Activated T-helper 1 cell treated with Interleukin-2 at 50 U/mL for 16 hours (primary cell): ENCODE results near the gene CFAP47.
"Not testable (repeated sequence)": the region's sequence is repeated elsewhere in the genome, so short reads cannot be mapped to it uniquely, and the experiment has no call there.

ENCODE experiments used
- DNase-seq: peaks from one replicate; pipeline ENCODE4 v3.0.0-alpha.2; 2020; ENCODE audit warnings: low read depth

The CFAP47 gene, protein sequence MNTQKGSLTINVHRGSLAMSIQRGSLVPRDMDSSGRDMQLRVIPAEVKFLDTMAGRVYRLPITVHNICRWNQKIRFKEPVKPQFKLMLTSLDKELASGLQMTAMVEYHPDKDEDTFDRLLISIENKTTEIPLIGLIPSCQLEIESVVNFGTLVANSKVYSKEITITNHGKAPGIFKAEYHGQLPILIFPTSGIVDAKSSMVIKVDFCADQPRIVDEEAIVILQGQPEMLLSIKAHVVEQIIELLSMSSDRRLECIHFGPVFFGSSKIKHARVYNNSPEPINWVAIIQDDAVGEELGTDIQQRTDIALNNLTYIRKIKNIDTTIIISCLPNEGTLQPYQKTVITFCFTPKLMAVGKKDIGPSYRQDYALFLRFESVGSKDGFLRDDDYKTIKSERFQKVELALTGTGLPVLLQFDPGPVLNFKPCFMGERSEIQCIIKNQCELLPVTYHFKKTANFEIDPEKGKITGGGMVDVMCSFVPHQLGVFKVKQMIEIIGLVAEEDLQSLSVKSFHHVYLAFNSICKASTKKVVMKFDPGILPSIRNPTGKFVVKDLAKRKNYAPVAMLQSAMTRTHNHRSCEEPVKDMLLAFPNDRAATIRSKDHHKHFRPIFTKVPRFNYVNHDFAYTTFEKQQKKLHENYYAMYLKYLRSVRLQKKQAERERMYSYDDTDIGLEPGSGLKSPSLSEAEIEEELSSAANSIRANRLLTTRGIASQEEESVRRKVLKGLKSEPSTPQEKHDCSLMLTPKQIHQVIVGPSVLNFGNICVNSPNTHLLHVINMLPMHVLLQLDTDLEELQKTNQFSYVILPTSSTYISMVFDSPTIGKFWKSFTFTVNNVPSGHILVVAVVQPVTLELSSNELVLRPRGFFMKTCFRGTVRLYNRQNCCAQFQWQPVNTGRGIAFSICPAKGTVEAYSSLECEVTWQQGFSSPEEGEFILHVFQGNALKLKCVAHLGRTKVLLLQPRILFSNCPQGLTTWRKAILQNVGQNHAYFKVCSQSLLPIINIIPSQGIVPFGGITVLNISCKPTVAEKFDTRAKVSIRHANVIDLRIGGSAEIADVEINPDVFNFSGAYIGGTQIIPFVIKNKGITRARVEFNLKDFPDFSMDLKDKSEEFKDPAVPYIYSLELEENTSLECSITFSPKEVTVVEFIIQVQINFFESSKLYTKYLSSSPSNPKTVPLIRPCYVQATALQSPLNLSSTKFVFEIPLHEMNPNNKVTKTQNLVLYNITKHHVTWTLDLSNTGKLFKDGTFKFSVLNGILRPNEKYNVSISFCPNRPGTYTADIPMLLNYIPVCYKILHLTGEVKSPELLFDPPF (N-terminal part only)

DNA sequence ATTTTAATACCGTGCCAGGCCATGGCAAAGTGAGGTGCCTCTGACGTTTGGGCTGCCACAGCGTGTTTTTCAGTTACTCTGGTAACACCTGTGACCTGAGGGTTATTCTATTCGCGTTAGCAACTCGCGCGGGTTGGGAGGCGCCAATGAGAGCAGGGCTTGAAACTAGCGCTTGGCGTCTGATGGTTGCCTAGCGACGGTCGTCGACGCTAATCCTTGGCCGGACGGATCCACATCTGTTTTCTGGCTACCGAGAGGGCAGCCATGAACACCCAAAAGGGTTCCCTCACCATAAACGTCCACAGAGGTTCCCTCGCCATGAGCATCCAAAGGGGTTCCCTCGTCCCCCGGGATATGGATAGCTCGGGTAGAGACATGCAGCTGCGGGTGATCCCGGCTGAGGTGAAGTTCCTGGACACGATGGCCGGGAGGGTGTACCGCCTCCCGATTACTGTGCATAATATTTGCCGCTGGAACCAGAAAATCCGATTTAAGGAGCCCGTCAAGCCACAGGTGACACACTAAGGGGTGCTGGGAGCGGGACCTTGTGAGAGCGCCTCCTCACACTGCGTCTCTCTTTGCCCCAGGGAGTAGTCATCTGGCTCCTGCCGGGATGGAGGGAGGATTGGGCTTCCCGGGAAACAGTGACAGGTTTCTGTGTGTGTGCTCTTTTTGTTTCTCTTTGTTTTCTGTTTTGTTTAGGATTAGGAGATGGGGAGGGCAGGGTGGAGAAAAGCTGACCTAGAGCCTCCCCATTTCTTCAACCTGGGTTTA lies at the start of gene CFAP47:
CFAP47 (plus strand) TSS at position 199 of the 774 bp plus-strand sequence; CDS start at position 265, 66 bp downstream.
- no peak for DNase-seq

DNA sequence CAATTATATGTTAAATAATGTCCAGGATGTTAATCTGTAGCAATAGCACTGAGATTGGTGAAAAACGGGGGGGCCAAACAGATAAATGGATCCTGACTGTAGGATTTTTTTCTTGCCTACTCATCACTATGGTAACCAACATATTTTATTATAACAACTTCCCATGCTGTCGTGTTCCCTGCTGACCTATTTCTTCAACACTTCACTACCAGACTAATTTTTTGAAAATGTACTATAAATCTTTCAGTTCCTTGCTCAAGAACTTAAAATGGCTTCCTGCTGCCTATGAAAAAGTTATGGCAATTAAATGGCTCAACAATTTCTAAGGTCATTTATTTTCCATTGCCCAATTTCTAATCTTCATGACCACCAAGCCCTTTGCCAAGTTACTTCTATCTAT lies 38.9 kb upstream of the CFAP47 start:
- no peak for DNase-seq

DNA sequence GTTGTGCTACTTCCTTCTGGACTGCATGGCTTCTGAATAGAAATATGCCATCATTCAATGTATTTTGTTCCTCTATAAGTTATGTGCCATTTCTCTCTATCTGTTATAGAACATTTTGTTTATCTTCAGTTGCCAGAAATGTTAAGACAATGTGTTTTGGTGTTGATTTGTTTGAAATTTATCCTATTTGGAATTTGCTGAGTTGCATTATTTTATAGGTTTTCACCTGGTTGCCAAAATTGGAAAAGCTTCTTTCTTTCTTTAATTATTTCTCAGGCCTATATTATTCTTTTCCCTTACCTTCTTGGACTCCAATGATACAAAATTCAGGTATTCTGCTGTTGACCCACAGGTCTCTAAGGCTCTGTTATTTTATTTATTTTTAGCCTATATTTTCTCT lies 33.4 kb upstream of the CFAP47 start:
- DNase-seq: no peak

- DNase-seq: no peak
Observed at GRCh38 chrX:35890699-35891098, 28.8 kb upstream of the CFAP47 start.

DNA sequence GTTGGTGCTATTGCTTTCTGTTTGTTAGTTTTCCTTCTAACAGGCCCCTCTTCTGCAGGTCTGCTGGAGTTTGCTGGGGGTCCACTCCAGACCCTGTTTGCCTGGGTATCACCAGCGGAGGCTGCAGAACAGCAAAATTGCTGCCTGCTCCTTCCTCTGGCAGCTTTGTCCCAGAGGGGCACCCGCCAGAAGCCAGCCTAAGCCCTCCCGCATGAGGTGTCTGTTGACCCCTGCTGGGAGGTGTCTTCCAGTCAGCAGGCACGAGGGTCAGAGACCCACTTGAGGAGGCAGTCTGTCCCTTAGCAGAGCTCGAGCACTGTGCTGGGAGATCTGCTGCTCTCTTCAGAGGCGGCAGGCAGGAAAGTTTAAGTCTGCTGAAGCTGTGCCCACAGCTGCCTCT lies 67.3 kb downstream of the CFAP47 start:
- not testable (repeated sequence) for DNase-seq

- DNase-seq: no peak
Observed at GRCh38 chrX:36007207-36007606, 87.7 kb downstream of the CFAP47 start.

DNA sequence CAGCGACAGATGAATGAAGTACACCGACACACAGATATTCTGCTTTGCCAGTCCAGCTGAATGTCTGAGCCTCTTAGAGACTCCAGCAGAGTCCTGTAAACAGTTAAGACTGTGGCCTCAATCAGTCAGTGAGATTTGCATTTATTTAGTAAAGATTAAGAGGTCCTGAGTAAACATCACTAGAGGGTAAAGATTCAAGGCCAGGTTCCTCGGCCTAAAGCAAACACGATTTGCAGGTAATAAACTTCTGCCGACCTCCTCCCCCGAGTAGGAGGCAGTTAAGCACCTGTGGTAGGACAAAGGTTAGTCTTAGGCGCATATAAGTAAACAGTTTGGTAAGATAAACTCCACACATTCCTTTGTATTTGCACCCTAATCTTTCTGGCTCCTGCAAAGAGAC lies 99.6 kb downstream of the CFAP47 start:
- DNase-seq: no peak

DNA sequence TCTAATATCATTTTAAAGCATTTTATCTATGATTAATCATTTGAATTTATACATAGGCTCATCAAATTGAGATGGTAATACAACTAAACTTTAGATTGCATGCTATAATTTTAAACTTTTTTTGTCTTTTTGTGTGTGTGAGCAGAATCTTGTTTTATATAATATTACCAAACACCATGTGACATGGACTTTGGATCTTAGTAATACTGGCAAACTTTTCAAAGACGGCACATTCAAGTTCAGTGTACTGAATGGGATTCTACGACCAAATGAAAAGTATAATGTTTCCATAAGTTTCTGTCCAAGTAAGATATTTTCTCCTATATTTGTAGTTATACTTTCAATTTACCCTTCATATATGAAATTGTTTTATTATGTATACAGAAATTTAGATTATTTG lies 116.0 kb downstream of the CFAP47 start:
- DNase-seq: no peak

- no peak for DNase-seq
Observed at GRCh38 chrX:36062778-36063177, 143.2 kb downstream of the CFAP47 start.

- no peak for DNase-seq
Observed at GRCh38 chrX:36071061-36071460, 151.5 kb downstream of the CFAP47 start.

GRCh38 chrX:36075009-36075408 lies 155.5 kb downstream of the CFAP47 start:
- DNase-seq: not testable (repeated sequence)

- DNase-seq: no peak
Observed at GRCh38 chrX:36083256-36083655, 163.7 kb downstream of the CFAP47 start.

- no peak for DNase-seq
Observed at GRCh38 chrX:36087366-36087765, 167.8 kb downstream of the CFAP47 start.

DNA sequence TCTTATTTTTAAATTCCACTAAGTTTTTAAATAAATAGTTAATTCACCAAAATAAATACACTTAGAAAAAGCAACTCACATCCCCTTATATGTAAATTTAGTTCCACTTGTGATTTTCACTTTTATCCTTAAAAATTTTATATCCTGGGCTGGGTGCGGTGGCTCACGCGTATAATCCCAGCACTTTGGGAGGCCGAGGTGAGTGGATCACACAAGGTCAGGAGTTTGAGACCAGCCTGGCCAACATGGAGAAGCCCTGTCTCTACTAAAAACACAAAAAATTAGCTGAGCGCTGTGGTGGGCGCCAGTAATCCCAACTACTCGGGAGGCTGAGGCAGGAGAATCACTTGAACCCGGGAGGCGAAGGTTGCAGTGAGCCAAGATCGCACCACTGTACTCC lies 169.4 kb downstream of the CFAP47 start:
- DNase-seq: not testable (repeated sequence)

- DNase-seq: no peak
Observed at GRCh38 chrX:36102425-36102824, 182.9 kb downstream of the CFAP47 start.

- DNase-seq: no peak
Observed at GRCh38 chrX:36116222-36116621, 196.7 kb downstream of the CFAP47 start.

DNA sequence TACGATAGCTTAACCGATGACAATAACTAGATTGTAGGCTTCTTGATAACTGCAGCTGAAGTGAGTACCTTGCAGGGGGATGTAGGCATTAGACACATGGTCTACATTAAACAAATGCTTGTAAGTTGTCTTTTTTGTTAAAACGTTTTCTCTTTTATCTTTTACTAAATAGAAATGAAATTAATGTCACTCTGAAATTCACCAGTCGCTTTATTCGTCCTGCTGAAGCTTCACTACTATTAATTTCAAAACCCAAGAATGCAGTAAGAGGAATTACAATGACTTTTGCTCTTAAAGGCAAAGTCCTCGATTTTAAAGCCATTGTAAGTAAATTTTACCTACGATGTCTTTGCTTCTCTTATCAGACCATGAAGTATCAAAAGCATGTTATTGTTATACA lies 239.7 kb downstream of the CFAP47 start:
- DNase-seq: no peak

DNA sequence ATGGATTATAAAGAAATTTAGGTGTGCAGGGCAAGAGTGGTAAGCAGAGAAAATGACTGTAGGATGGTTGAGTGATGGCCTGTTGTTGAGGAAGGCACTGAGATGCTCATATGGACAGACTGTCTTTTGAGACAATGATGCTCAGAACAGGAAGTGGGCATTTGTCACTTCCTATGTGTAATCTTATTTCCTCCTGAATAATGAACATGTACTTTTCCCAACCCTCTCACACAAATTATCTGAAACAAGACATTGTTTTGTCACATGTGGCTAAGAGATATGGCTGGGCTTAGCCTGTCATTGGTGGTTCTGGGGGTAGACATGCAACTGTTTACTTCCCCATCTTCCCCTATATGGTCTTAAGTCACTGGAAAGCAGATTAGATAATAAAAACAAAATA lies 240.5 kb downstream of the CFAP47 start:
- no peak for DNase-seq

DNA sequence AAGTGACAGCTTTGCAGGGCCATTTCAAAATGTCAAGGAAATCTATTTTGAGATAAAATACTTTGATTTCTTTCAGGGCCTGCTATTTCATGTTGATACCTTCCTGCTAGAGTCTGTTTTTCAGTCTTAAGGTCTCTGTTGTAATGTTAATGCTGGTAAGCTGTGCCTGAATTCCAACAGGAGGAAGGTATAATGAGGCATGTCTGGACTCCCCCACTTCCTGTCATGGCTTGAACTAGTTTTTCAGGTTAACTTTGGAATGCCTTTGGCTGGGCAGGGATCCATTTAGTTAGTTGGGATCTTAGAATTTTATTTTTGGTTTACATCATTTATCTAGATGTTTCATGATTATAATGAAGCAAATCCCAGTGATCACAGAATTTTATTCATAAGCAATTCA lies 279.0 kb downstream of the CFAP47 start:
- no peak for DNase-seq

DNA sequence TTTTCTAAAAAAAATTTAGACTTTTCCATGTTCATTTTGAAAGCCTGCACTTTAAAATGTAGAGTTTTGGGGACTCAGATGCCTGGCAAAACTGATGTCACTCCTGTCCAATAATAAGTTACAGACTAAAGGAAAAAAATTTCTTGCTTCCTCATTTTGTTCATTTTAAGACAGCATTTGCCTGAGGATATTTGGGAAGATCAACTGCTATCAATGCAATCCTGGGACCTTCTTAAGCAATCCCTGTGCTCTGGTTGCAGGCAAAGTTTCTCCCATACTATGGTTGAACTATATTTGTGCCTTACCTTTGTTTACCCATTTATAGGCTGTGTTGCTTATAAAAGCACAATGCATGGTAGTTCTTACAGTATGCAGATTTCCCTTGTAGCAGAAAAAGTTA lies 280.4 kb downstream of the CFAP47 start:
- DNase-seq: no peak

GRCh38 chrX:36214924-36215323 lies 295.4 kb downstream of the CFAP47 start:
- DNase-seq: no peak
